Esophagus muscularis mucosa (tissue), 3 donors: Measurements from ENCODE around the gene DMPK.

Experiments used
- POLR2A ChIP-seq: fragments of 450-650 bp; IDR thresholded peaks from one replicate; pipeline ENCODE4 v1.6.1; 2017; ENCODE audit warnings: antibody characterized with exemption, moderate library complexity, mild to moderate bottlenecking, low read depth
- POLR2AphosphoS5 ChIP-seq, 2 donors: sonication (generic); formaldehyde crosslinking; IDR thresholded peaks; one replicate each; pipeline ENCODE4 v1.6.1; 2017; ENCODE audit warnings: antibody characterized with exemption in 2 of 2
- TF ChIP-seq, protein P1 (sequence below), 3 experiments: fragments of 200-600 bp in 2 of 3; fragments of 450-650 bp in 1 of 3; sonication (generic) in 2 of 3; IDR thresholded peaks; one replicate each; pipeline ENCODE4 v1.5.1; 2017 to 2019; ENCODE audit warnings: antibody characterized with exemption in 3 of 3, mild to moderate bottlenecking in 2 of 3, moderate library complexity in 1 of 3

DNA sequence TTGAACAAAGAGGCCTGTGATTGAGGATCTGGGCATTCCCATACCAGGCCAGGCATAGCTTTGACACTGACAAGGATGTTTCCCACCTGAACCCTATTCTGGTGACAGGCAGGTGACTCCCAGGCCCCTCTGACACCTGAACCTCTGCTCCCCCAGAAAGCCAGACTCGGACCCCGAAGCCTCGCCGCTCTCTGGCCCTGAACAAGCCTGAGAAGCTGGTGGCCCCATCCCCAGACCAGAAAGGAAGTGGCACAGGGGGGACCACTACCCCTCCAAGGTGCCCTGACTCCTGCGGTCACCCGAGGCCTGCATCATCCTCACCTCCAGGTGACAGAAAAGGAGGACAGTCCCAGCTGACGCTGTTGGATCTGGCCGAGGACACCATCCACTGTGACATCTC is 28.0 kb downstream of the DMPK start:
- TF ChIP-seq POLR2AphosphoS5 (IDR thresholded peaks at IDR 0.05) (no peak), POLR2A (no peak)
- TF ChIP-seq, protein P1, sequence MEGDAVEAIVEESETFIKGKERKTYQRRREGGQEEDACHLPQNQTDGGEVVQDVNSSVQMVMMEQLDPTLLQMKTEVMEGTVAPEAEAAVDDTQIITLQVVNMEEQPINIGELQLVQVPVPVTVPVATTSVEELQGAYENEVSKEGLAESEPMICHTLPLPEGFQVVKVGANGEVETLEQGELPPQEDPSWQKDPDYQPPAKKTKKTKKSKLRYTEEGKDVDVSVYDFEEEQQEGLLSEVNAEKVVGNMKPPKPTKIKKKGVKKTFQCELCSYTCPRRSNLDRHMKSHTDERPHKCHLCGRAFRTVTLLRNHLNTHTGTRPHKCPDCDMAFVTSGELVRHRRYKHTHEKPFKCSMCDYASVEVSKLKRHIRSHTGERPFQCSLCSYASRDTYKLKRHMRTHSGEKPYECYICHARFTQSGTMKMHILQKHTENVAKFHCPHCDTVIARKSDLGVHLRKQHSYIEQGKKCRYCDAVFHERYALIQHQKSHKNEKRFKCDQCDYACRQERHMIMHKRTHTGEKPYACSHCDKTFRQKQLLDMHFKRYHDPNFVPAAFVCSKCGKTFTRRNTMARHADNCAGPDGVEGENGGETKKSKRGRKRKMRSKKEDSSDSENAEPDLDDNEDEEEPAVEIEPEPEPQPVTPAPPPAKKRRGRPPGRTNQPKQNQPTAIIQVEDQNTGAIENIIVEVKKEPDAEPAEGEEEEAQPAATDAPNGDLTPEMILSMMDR (IDR thresholded peaks at IDR 0.05), result no peak
